ENCODE data around the gene GSTM4.

The GSTM4 gene

DNA sequence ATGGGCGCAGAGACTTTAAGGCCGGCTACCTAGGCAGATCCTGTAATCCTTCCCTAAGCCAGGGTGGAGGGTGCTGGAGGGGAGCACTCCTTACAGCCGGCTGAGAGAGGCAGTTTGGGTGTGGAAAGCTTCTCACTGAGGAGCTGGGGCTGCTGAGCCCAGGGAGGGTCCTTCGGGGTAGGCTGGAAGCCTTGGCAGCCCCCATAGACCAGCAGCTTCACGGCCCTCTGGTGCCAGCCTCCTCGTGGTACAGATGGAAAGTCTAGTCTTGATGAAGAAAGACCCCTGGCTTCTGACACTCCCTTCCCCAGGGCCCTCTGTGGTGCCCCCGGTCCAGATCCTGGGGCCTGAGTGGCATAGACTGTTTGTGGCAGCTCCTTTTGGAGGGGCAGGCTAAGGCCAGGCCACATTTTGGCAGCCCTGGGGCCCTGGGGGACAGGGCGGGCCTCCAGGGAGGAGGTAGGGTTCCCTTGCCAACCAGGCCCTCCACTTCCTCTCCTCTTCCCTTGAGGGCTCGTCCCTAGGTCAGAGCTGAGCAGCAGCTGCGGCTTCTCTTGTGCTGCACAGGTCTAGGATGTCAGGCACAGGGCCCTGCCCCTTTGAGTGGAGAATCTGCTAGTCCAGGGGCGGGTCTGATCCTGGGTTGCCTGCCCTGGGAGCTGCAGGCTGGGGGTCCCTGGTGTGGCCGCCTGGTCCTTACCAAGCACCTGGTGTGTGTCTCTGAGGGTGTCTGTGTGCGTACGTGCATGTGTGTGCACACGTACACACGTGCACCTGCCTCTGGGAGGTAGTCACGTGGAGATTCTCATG lies 31.5 kb upstream of the GSTM4 start:
- no peak for DNase-seq (ENCODE audit: extremely low read depth in 1 of 2, low read depth in 1 of 2)

DNA sequence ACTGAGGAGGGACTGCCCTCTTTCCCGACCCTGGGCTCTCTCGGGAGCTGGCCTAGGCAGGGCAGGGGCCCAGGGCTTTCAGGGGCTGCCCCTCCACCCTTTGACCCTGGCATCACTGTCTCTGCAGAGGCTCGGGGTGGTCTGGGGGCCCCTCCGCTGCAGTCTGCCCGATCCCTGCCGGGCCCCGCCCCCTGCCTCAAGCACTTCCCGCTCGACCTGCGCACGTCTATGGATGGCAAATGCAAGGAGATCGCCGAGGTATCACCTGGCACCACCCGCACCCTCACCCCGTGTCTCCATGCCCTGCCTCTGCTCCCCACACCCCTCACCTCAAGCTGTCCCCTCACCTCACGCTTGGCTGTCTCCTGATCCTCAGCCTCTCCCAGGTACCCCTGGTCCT lies 30.7 kb upstream of the GSTM4 start:
- DNase-seq (ENCODE audit: extremely low read depth in 1 of 2, low read depth in 1 of 2), result no peak

DNA sequence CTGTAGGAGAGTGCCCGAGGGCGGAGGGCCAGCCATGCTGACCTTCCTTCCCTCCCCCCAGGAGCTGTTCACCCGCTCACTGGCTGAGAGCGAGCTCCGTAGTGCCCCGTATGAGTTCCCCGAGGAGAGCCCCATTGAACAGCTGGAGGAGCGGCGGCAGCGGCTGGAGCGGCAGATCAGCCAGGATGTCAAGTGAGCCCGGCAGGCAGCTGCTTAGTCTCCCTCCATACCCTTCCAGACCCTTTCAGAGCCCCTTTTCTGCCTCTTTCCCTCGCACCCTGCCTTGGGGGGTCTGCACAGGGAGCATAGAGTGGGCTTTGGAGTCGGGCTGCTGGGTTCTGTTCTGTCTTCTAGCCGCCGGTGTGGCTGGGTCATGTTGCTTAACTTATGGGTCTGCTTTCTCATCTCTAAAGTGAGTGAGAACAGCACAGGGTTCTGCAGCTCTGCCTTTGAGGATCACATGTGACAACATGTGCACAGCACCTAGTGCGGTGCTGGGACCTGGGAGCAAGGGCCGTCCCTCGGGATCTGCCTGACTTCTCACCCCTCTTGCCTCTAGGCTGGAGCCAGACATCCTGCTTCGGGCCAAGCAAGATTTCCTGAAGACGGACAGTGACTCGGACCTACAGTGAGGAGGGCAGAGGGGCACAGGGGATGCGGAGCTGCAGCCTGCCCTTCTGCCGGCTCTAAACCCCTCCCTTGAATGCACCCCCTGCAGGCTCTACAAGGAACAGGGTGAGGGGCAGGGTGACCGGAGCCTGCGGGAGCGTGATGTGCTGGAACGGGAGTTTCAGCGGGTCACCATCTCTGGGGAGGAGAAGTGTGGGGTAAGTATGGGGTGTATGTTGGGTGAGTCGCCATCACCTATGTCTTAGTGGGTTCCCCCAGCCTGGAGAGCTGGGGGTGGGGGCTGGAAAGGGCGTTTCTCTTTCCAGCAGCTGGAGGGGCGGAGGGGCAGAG lies 30.0 kb upstream of the GSTM4 start:
- DNase-seq (ENCODE audit: extremely low read depth in 1 of 2, low read depth in 1 of 2), result no peak

DNA sequence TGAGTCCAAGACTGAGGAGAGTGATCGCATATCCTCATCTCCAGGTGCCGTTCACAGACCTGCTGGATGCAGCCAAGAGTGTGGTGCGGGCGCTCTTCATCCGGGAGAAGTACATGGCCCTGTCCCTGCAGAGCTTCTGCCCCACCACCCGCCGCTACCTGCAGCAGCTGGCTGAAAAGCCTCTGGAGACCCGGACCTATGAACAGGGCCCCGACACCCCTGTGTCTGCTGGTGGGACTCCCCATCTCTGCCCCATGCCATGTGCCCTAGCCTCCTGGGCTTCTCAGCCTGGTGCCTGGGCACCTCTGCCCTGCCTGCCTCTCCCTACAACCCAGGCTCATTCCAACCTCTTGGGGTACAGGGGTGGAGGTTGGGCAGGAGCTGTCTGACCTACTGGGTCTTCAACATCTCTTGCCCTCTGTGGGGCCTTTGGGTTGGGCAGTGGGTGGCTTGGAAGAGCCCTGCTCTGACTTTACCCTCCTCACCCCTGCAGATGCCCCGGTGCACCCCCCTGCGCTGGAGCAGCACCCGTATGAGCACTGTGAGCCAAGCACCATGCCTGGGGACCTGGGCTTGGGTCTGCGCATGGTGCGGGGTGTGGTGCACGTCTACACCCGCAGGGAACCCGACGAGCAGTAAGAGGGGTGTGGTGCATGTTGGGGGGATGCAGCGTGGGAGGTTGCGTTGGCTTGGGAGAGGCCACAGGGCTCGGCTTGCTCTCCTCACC lies 29.1 kb upstream of the GSTM4 start:
- DNase-seq (ENCODE audit: extremely low read depth in 1 of 2, low read depth in 1 of 2), result no peak

DNA sequence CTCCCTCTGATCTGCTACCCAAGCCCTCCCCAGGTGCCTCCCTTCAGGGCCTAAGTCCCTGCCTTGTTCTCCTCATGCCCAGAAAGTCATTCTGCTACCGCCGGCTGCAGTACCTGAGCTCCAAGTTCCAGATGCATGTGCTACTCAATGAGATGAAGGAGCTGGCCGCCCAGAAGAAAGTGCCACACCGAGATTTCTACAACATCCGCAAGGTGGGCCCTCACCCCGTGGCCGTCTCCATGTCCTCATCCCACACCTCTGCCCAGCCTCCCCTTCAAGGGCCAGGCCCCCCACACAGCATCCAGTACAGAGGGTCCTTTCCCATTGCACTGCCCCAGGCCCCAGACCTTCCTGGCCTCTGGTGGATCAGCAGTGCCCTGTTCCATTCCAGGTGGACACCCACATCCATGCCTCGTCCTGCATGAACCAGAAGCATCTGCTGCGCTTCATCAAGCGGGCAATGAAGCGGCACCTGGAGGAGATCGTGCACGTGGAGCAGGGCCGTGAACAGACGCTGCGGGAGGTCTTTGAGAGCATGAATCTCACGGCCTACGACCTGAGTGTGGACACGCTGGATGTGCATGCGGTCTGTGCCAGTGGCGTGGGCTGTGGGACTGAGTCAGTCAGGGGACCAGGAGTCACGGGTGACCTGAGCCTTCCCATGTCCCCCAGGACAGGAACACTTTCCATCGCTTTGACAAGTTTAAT lies 28.1 kb upstream of the GSTM4 start:
- no peak for DNase-seq (ENCODE audit: extremely low read depth in 1 of 2, low read depth in 1 of 2)

DNA sequence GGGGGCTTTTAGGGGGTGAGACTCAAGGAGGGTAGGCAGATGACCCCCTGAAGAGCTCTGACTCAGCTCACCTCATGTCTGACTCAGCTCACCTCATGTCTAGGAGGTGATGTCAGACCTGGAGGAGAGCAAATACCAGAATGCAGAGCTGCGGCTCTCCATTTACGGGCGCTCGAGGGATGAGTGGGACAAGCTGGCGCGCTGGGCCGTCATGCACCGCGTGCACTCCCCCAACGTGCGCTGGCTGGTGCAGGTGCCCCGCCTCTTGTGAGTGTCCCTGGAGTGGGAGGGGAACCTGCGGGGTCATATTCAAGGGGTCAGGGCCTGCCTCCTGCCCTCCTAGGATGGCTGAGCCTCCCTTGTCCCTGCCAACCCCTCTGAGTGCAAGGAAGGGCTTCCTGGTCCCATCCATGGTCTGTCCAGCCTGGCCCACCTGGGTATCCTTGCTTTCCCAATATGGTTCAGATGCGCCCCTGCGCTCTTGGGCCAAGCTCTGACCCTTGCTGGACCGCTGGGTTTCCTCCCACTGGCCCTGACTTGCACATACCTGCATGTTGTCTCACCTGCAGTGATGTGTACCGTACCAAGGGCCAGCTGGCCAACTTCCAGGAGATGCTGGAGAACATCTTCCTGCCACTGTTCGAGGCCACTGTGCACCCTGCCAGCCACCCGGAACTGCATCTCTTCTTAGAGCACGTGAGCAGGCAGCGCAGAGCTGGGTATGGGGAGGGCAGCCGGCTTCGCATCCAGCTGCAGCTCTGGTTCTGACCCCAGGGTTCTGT lies 27.2 kb upstream of the GSTM4 start:
- DNase-seq (ENCODE audit: extremely low read depth in 1 of 2, low read depth in 1 of 2), result no peak

DNA sequence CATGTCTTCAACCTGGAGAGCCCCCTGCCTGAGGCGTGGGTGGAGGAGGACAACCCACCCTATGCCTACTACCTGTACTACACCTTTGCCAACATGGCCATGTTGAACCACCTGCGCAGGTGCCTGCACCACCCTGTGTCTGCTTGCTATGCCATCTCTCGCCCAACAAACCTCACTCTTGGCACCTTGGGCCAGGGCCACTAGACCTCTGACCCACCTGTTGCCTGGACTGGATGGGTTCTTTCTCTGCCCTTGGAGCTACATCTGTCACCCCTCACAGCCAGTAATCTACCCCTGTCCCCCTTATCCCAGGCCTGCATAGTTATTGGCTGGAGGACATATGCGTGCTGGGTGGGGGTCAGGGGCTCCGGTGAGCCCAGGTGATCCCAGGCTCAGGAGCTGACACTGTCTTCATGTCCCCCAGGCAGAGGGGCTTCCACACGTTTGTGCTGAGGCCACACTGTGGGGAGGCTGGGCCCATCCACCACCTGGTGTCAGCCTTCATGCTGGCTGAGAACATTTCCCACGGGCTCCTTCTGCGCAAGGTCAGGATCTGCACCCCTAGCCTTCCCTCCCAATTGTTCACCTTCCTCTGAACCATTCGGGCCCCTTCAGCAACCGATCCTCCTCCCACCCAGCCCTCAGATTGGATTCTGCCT lies 26.4 kb upstream of the GSTM4 start:
- no peak for DNase-seq (ENCODE audit: extremely low read depth in 1 of 2, low read depth in 1 of 2)

DNA sequence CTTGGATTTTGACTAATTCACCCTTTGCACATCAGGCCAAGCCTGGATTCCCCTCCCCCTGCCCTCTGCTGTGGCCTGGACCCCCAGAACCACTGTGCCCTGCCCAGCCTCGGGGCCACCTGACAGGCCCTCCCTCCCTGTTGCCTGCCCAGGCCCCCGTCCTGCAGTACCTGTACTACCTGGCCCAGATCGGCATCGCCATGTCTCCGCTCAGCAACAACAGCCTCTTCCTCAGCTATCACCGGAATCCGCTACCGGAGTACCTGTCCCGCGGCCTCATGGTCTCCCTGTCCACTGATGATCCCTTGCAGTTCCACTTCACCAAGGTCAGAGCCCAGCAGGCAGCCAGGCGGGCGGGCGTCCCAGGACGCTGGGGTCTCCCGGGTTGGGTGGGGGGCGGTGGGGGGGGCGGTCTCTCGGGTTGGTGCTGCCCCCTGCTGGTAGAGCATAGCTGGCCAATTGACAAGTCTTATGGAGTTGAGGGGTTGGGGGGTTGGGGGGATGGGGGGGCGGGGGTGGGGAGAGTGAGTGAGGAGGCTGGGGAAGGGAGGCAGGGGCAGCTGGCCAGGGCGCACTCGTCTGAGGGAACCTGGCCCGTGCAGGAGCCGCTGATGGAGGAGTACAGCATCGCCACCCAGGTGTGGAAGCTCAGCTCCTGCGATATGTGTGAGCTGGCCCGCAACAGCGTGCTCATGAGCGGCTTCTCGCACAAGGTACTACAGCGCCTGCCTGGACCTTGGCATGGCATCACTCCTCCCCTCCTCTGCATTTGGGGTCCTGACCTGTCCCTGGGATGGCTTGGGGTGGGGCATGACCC lies 25.6 kb upstream of the GSTM4 start:
- no peak for DNase-seq (ENCODE audit: extremely low read depth in 1 of 2, low read depth in 1 of 2)

DNA sequence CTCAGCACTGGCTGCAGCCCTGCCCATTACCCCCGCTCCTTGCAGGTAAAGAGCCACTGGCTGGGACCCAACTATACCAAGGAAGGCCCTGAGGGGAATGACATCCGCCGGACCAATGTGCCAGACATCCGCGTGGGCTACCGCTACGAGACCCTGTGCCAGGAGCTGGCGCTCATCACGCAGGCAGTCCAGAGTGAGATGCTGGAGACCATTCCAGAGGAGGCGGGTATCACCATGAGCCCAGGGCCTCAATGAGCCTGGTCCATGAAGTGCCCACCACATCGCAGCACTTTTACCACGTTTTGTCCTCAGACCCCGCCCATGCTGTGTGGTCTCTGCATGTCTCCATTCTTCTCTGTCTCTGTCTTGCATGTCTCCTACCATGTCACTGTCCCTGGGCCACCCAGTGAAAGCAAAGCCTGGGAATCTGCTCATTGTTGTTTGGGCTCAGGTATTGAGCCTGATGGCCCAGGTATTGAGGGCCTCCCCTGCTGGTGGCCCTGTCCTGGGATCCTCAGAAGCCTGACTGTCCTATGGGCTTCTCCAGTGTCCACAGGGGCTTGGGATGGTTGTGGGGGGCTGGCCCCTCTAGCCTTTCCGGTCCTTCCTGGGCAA lies 24.9 kb upstream of the GSTM4 start:
- DNase-seq (ENCODE audit: extremely low read depth in 1 of 2, low read depth in 1 of 2), result no peak

DNA sequence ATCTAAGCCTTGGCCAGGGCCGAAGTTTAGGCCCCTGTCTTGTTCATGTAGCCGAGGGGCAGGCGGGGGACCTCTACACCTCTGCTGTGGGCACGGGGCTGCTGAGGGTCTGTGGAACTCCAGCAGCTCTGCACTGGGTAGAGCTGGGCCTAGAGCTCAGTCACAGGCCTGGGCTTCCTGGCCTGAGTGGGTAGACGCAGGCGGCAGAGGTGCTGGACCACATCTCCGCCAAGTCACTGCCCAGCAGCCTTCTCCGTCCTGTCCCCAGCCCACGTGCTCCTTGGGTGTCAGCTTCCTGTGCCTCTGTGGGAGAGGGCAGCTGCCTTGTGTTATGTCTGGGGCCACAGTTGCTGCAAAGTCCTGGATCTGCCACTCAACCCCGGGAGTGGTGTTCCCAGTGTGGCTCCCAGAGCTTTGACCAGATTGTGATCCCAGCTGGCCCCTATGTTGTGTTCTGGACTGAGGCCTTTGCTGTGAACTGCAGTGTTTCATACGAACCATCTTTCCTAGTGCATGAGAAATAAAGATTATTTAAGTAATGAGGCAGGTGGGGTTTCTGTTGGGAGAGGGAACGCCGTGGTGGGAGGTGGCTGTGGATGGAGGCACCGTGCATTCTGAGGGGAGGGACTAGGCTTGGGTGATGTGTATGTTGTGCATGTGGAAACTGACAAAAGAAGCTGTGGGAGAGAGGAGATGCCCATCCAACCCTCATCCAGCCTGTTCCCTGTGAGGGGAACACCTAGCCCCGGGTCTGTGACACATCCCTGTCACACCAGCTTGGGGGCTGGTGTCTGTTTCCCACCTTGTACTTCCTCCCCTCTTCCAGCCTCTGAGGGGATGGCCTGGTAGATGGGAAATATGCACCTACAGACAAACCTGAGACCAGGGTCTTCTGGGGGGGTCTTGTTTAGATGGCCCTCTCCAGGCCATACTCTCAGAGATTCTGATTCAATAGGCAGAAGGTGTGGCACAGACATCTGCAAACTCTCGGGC lies 24.1 kb upstream of the GSTM4 start:
- no peak for DNase-seq (ENCODE audit: extremely low read depth in 1 of 2, low read depth in 1 of 2)

DNA sequence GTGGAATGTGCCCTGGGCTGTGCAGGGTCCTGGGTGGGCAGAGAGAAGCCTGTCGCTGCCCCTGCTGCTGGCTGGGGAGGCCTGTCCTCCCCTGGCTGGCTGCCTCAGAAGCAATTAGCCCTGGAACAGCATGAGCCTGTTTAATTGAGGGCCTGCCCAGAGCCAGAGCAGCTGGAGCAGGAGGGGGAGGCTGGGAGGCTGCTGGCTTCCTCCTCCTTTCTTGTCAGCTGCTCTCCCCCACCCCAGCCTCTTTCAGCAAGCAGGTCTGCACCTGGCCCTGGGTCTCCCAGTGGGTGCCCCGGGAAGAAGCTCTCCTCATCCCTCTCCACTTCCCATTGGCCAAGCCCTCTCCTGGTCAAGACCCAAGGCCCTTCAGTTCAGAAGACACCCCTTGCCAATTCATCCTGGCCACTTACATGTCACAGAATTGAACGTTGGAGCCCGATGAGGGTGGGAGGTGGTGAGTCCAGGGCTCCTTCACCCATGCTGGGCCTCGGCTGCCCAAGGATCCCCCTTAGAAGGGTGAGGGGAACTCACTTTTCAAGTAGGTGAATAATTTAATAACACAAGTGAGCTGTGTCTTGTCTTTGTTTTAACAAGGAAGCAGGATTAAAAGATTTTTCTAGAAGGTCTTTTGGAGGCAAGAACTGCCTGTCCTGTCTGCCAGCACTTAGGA lies 23.1 kb upstream of the GSTM4 start:
- DNase-seq (ENCODE audit: extremely low read depth in 1 of 2, low read depth in 1 of 2), result no peak

DNA sequence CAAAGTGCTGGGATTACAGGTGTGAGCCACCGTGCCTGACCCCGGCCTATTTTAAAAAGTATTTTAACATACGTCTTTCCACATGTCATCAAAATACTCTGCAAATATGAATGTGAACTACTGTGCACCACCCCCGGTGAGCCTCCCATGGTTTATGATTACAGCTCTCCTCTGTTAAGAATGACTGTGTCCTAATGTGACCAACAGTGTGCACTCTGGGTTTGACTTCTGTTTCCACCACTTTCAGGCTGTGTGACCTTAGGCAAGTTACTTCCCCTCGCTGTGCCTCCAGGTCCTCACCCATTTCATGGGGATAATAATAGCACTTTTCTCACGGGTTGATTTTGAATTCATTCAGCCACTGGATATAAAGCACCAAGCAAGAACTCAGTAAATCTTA lies 21.6 kb upstream of the GSTM4 start:
- no peak for DNase-seq (ENCODE audit: extremely low read depth in 1 of 2, low read depth in 1 of 2)

DNA sequence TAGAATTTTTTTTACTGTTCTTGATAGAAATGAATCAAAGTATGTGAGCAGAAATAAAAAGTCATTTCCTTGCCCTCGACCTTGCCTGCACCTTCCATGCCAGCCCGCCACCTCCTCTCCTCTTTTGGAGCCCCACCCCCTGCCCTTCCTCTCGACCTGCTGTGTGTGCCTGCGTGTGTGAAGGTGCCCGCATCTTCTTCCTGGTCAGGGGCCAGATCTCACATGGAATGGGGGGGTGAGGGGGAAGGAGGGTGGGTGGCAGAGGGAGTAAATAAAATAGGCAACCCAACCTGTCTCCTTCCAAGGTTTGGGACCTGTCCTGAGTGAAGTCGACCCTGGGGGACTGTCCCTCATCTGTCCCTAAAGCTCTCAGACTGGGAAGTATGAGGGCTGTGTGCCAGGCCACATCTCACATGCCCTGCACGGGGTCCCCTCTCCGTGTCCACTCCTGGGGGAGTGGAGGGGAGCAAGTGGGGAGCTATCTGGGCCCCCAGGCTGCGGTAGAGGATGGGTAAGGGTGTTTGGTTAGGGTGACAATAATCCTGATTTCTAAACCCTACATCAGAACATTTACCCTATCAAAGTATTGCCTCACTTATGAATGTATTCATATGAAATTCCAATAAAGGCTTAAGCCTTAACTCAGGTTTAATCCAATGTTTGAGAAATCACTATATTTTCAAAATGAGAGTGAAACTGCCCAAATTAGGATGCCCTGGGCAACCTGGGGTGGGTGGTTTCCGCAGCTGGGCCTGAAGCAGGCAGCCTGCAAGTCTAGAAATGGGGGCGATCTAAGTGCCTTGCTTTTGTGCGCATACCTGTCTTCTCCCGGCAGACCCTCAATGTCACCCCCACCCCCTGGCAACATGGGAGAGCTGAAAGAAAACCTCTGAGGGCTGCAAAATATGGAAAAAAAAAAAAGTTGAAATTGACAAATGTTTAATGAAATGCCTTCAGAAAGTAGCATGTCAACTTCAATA lies 20.8 kb upstream of the GSTM4 start:
- no peak for DNase-seq (ENCODE audit: extremely low read depth in 1 of 2, low read depth in 1 of 2)

DNA sequence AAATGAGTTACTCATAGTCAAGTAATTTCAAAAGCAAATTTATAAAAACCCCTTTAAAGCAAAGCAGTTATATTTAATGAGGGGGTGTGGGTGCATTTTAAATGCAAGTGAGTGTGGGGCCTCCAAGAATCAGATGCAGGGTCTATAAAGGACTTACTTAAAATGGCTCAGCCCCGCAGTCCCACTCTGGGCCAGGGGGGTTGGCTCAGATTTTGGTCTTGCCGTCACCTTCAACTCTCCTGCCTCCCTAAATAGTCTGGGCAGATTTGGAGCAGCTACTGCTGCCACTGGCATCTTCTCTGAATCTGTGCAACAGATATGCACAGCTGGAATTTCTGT lies 20.1 kb upstream of the GSTM4 start:
- no peak for DNase-seq (ENCODE audit: extremely low read depth in 1 of 2, low read depth in 1 of 2)

DNA sequence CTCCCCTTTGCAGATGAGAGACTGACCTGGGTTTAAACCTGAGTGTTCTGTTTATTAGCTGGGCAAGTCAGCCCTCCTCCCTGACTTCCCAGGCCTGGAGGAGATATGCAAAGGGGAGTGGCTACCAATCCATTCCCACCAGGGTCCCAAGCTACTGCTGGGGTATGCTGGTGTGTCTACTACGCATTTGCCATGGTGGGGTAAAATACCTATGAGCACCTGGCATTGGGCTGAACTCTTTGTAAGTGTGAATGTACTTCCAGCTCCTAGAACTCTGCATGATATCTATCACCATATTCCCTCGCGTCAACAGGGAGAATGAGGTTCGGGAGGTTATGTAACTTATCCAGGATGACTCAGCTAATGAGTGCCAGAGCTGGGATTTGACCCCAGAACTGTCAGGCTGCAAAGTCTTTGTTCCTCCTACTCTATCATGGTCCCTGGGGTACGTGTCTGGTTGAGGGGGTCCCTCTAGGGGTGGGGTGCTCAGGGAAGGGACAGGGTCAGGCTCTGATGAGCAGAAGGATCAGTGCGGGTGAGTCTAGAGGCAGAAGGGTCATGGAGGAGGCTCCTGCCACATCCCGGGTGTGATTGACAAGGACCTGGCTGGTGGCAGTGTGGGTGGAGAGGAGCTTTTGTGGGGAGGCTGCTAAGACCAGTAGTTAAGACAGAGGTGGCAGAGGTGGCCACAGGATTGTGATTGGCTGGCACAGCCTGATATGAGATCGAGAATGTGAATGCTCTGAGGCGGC lies 19.5 kb upstream of the GSTM4 start:
- DNase-seq (ENCODE audit: extremely low read depth in 1 of 2, low read depth in 1 of 2), result no peak
